D721Med (cell line): ENCODE data around the gene RHCG.

ENCODE experiments used
- DNase-seq: peaks from one replicate; pipeline ENCODE4 v3.0.0; 2011; ENCODE audit warnings: low spot score; ENCODE audit not compliant: insufficient read length
- FAIRE-seq: peaks from 2 replicates; lab custom pipeline; 2011; peaks lifted over from hg19 to GRCh38; lab: Jason Lieb, UNC
- CTCF ChIP-seq: IDR thresholded peaks from 2 replicates; pipeline ENCODE4 v1.5.1; 2012; ENCODE audit warnings: mild to moderate bottlenecking, control low read depth; ENCODE audit not compliant: insufficient read depth; ENCODE audit errors: missing control alignments

The RHCG gene

GRCh38 chr15:89461386-89461785 is 35.0 kb downstream of the RHCG start:
- DNase-seq (no peak), FAIRE-seq (no peak)
- TF ChIP-seq CTCF: no peak

- DNase-seq (no peak), FAIRE-seq (no peak)
- no peak for TF ChIP-seq CTCF
Observed at GRCh38 chr15:89460048-89460447, 36.3 kb downstream of the RHCG start.

GRCh38 chr15:89459271-89460038 is 36.9 kb downstream of the RHCG start:
- FAIRE-seq: no peak
- TF ChIP-seq CTCF: no peak
- no peak for DNase-seq

GRCh38 chr15:89458440-89458839 is 37.9 kb downstream of the RHCG start:
- TF ChIP-seq CTCF: no peak
- DNase-seq (no peak), FAIRE-seq (no peak)

- DNase-seq: no peak
- TF ChIP-seq CTCF: no peak
Observed at GRCh38 chr15:89457086-89457485, 39.3 kb downstream of the RHCG start.

GRCh38 chr15:89455535-89455934 is 40.8 kb downstream of the RHCG start:
- no peak for FAIRE-seq
- TF ChIP-seq CTCF: no peak
- DNase-seq: no peak

More at GRCh38 chr15:89457086-89457485, 39.3 kb downstream of the RHCG start:
- FAIRE-seq: peak; percentile 78

GRCh38 chr15:89452330-89452836 is 44.0 kb downstream of the RHCG start:
- FAIRE-seq (no peak), DNase-seq (no peak)
- no peak for TF ChIP-seq CTCF
